ENCODE results near the gene TLCD2. TPM values are rescaled to one million over a fixed set of nuclear protein-coding genes. Genes with fewer than 3 reads are reported as not detected.

Gene TLCD2
- total and polyA plus RNA-seq, 2 of the 13 experiments (the other 11 are each of a cell fraction or from before 2014, with no cell fraction given) = 0.90 to 1.1 TPM

DNA sequence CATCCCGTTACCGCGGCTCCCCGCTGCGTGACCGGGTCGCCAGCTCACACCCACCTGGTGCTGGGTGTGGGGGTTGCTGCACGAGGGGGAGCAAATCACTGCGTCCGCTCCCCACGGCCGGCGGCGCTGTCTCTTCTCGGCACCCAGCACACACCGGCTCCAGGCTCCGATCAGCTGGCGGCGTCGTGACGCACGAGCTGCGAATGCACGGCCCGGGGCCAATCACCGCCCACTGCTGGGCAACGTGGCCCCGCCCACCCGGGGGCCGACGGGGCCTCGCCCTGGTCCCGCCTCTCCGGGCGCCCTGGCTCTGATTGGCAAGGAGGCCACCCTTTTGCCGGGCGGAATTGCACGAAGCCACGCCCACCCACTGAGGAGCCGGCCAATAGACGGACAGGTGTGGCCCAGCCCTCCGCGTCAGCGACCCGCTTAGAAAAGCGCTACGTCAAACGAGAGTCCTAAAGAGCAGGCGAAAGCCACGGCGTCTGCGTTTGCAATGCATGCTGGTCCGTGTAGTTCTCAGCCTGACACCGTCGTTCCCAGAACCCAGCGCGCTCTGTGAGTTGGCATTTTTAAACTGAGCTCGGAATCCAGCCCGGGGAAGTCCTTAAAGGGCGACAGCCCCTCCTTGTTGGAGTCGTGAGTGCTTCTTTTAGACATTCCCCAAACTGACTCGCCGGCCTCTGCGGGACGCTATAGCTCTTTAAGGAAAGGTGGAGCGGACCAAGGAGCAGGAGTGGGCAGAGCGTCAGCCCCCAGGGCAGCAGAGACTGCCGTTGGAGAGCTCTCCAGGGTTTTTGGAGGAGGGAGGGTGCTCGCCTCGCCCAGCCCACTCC is 6.1 kb upstream of the TLCD2 start (continued):
- TF ChIP-seq YY1 (IDR thresholded peaks at IDR 0.05; ENCODE audit: insufficient read depth, insufficient replicate concordance, low read depth, low read length) = peak; percentile 35
- 0 out of 2 replicates have a peak, but pooled peaks have one; percentile 49 for TF ChIP-seq KDM4B (CRISPR knock-in tag; IDR thresholded peaks at IDR 0.05)
- no peak for TF ChIP-seq PHB2 (IDR thresholded peaks at IDR 0.05; ENCODE audit: partially characterized antibody)
- peak; percentile 76 for TF ChIP-seq RBM39 (IDR thresholded peaks at IDR 0.05; ENCODE audit: low read depth, low read length, poor library complexity, severe bottlenecking)
- peak; percentile 65 for TF ChIP-seq E2F1 (CRISPR knock-in tag; IDR thresholded peaks at IDR 0.05)
- TF ChIP-seq E2F2 (CRISPR knock-in tag; IDR thresholded peaks at IDR 0.05; ENCODE audit: borderline replicate concordance) = no peak
- TF ChIP-seq ZNF614 (CRISPR knock-in tag; IDR thresholded peaks at IDR 0.05; ENCODE audit: borderline replicate concordance) = no peak
- no peak for TF ChIP-seq MEF2D (CRISPR knock-in tag; IDR thresholded peaks at IDR 0.05)
- TF ChIP-seq MLLT10 (CRISPR knock-in tag; IDR thresholded peaks at IDR 0.05) = no peak
- TF ChIP-seq EEA1 (CRISPR knock-in tag; IDR thresholded peaks at IDR 0.05; ENCODE audit: borderline replicate concordance) = no peak
- no peak; the same call in 1 of the 2 replicates for TF ChIP-seq PCBP1 (IDR thresholded peaks at IDR 0.05; ENCODE audit: borderline replicate concordance, low read depth, low read length)
- no peak for TF ChIP-seq ZNF3 (CRISPR knock-in tag; IDR thresholded peaks at IDR 0.05)
- TF ChIP-seq, protein P1, sequence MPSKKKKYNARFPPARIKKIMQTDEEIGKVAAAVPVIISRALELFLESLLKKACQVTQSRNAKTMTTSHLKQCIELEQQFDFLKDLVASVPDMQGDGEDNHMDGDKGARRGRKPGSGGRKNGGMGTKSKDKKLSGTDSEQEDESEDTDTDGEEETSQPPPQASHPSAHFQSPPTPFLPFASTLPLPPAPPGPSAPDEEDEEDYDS (CRISPR knock-in tag; IDR thresholded peaks at IDR 0.05) = peak; percentile 88
- TF ChIP-seq HIVEP1 (CRISPR knock-in tag; IDR thresholded peaks at IDR 0.05) = peak; percentile 72; the same call in 1 of the 2 replicates
- TF ChIP-seq, protein P2, sequence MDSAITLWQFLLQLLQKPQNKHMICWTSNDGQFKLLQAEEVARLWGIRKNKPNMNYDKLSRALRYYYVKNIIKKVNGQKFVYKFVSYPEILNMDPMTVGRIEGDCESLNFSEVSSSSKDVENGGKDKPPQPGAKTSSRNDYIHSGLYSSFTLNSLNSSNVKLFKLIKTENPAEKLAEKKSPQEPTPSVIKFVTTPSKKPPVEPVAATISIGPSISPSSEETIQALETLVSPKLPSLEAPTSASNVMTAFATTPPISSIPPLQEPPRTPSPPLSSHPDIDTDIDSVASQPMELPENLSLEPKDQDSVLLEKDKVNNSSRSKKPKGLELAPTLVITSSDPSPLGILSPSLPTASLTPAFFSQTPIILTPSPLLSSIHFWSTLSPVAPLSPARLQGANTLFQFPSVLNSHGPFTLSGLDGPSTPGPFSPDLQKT (CRISPR knock-in tag; IDR thresholded peaks at IDR 0.05; ENCODE audit: borderline replicate concordance) = no peak
- no peak for TF ChIP-seq ZSCAN9 (CRISPR knock-in tag; IDR thresholded peaks at IDR 0.05; ENCODE audit: borderline replicate concordance)
- TF ChIP-seq ZNF550 (CRISPR knock-in tag; IDR thresholded peaks at IDR 0.05; ENCODE audit: borderline replicate concordance) = no peak
- TF ChIP-seq TFDP1 (CRISPR knock-in tag; IDR thresholded peaks at IDR 0.05; ENCODE audit: borderline replicate concordance) = peak; percentile 47; the same call in 1 of the 2 replicates
- no peak for TF ChIP-seq KDM3A (CRISPR knock-in tag; IDR thresholded peaks at IDR 0.05; ENCODE audit: low read depth)
- TF ChIP-seq KDM5A (IDR thresholded peaks at IDR 0.05; ENCODE audit: borderline replicate concordance, low read length) = no peak
- no peak for TF ChIP-seq NR2F1 (CRISPR knock-in tag; IDR thresholded peaks at IDR 0.05)
- TF ChIP-seq, protein P3, sequence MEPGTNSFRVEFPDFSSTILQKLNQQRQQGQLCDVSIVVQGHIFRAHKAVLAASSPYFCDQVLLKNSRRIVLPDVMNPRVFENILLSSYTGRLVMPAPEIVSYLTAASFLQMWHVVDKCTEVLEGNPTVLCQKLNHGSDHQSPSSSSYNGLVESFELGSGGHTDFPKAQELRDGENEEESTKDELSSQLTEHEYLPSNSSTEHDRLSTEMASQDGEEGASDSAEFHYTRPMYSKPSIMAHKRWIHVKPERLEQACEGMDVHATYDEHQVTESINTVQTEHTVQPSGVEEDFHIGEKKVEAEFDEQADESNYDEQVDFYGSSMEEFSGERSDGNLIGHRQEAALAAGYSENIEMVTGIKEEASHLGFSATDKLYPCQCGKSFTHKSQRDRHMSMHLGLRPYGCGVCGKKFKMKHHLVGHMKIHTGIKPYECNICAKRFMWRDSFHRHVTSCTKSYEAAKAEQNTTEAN (CRISPR knock-in tag; conservative IDR thresholded peaks at IDR 0.05) = no peak
- TF ChIP-seq GFI1 (CRISPR knock-in tag; IDR thresholded peaks at IDR 0.05; ENCODE audit: borderline replicate concordance) = no peak

Measured in HepG2 (cell line).